ENCODE data around the gene ENG.

- TF ChIP-seq CEBPB (IDR thresholded peaks at IDR 0.05) (no peak), RFX5 (IDR thresholded peaks at IDR 0.05) (no peak), CTCF (IDR thresholded peaks at IDR 0.05) (no peak), JUNB (IDR thresholded peaks at IDR 0.05) (no peak), RARB (CRISPR knock-in tag; IDR thresholded peaks at IDR 0.05) (no peak)
Observed at GRCh38 chr9:127890053-127890452, 35.6 kb upstream of the ENG start.
